ENCODE results near the gene SLC39A11.
A peak's percentile ranks its signal among the peaks of the same experiment; 100 is the strongest.
"Not testable (repeated sequence)": the region's sequence is repeated elsewhere in the genome, so short reads cannot be mapped to it uniquely, and the experiment has no call there.

SLC39A11 gene

DNA sequence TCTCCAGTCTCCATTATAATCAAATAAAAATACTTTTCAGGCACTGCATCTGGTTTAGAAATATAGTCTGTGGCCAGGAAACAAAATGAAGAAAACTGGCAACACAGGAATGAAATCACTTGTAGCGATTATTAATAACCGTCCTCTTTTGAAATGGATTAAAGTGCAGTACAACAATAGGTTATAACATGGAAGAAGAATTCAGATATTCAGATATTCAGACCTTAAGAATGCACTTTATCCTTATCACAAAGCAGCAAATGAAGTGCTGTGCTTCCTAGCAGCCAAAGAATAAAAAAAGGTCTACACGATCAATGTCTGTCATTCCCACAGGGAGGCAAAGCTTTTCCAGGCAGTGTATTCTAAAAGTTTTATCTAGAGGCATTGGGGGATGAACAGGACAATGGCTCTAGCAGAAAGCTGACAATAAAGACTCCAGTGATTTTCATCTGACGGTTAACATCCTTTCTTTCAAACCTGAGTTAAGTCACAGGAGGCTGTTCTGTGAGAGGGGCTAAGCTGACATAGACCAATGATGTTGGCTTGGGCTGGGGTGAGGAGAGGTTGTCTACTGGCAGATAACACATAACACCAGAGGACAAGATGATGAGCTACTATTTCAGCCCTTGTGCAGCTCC, 259.2 kb downstream of the SLC39A11 start:
- TF ChIP-seq, protein P1, sequence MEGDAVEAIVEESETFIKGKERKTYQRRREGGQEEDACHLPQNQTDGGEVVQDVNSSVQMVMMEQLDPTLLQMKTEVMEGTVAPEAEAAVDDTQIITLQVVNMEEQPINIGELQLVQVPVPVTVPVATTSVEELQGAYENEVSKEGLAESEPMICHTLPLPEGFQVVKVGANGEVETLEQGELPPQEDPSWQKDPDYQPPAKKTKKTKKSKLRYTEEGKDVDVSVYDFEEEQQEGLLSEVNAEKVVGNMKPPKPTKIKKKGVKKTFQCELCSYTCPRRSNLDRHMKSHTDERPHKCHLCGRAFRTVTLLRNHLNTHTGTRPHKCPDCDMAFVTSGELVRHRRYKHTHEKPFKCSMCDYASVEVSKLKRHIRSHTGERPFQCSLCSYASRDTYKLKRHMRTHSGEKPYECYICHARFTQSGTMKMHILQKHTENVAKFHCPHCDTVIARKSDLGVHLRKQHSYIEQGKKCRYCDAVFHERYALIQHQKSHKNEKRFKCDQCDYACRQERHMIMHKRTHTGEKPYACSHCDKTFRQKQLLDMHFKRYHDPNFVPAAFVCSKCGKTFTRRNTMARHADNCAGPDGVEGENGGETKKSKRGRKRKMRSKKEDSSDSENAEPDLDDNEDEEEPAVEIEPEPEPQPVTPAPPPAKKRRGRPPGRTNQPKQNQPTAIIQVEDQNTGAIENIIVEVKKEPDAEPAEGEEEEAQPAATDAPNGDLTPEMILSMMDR (IDR thresholded peaks at IDR 0.05; ENCODE audit: low read depth, low read length, missing control alignments), result no peak
- H3K4me3 ChIP-seq (replicated peaks; ENCODE audit: low read depth, low read length), result no peak overlapping the region
- no peak for DNase-seq (ENCODE audit: extremely low read depth, low read depth)

DNA sequence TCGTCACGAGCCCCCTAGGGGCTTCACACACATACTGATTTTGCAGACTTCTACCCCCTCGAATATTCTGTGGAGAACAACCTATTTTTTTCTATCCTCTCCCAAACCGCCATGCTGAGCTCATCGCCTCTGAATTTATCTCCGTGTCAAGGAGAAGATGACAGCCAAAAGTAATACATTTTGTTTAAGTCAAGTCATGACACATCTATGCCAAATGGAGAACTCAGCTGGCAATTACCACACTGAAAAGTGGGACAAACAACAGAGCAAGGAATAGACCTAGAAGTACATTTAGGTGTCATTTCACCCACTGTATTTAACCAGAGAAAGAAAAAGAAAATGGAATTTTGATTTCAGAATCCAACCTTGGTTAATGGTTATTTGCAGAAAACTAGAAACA, 260.2 kb downstream of the SLC39A11 start:
- no peak overlapping the region for H3K4me3 ChIP-seq (replicated peaks; ENCODE audit: low read depth, low read length)
- TF ChIP-seq, protein P1 (IDR thresholded peaks at IDR 0.05; ENCODE audit: low read depth, low read length, missing control alignments), result no peak
- no peak for DNase-seq (ENCODE audit: extremely low read depth, low read depth)

DNA sequence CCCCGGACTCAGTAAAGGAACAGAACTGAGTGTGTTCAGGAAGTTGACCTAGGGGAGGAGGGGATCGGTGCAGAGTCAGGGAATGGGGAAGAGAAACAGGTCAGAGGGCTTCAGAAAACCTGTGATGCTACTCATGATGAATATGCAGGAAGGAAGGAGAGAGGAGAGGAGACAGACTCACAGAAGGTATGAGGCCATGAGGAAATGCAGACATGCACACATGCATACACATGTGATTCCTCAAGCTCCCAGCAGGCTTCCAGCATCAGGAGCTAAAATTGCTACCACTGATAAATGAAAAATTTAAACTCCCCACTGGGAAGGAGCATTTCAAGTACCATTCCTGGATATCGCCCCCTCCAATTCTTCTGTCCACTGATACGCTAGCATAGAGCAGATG, 262.6 kb downstream of the SLC39A11 start:
- no peak for DNase-seq (ENCODE audit: extremely low read depth, low read depth)
- no peak overlapping the region for H3K4me3 ChIP-seq (replicated peaks; ENCODE audit: low read depth, low read length)
- TF ChIP-seq, protein P1 (IDR thresholded peaks at IDR 0.05; ENCODE audit: low read depth, low read length, missing control alignments), result no peak

DNA sequence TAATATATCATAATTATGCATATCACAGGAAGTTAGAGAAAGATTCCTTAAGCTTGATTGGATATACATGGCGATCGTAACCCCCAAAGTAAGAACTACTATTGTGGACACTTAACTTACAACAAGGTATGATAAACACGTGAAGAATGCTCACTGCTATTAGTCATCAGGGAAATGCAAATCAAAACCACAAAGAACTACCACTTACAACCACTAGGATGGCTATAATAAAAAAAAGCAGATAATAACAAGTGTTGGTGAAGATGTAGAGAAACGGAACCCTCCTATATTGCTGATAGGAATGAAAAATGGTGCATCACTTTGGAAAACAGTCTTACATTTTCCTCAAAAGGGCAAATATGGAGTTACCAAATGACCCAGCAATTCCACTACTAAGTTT, 265.9 kb downstream of the SLC39A11 start:
- no peak for DNase-seq (ENCODE audit: extremely low read depth, low read depth)
- TF ChIP-seq, protein P1 (IDR thresholded peaks at IDR 0.05; ENCODE audit: low read depth, low read length, missing control alignments), result peak; percentile 3

DNA sequence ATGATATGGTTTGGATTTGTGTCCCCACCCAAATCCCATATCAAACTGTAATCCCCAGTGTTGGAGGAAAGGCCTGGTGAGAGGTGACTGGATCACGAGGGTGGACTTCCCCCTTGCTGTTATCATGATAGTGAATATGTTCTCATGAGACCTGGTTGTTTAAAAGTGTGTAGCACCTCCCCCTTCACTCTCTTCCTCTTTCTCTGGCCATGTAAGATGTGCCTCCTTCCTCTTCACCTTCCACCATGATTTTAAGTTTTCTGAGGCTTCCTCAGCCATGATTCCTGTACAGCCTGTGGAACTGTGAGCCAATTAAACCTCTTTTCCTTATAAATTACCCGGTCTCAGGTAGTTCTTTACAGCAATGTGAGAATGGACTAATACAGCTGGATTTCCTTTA, 266.4 kb downstream of the SLC39A11 start:
- not testable (repeated sequence) for H3K4me3 ChIP-seq (replicated peaks; ENCODE audit: low read depth, low read length); DNase-seq (ENCODE audit: extremely low read depth, low read depth)

More for the DNA sequence above, 265.9 kb downstream of the SLC39A11 start:
- H3K4me3 ChIP-seq (replicated peaks; ENCODE audit: low read depth, low read length), result no peak overlapping the region

DNA sequence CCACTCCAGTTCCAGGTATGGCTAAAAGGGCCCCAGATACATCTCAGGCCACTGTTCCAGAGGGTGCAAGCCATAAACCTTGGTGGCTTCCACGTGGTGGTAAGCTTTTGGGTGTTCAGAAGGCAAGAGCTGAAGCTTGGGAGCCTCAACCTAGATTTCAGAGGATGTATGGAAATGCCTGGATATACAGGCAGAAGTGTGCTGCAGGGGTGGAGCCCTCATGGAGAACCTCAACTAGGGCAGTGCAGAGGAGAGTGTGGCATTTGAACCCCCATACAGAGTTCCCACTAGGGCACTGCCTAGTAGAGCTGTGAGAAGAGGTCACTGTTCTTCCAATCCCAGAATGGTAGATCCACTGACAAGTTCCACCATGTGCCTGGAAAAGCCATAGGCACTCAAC, 267.3 kb downstream of the SLC39A11 start:
- no peak for DNase-seq (ENCODE audit: extremely low read depth, low read depth)
- TF ChIP-seq, protein P1 (IDR thresholded peaks at IDR 0.05; ENCODE audit: low read depth, low read length, missing control alignments), result no peak
- H3K4me3 ChIP-seq (replicated peaks; ENCODE audit: low read depth, low read length), result no peak overlapping the region

DNA sequence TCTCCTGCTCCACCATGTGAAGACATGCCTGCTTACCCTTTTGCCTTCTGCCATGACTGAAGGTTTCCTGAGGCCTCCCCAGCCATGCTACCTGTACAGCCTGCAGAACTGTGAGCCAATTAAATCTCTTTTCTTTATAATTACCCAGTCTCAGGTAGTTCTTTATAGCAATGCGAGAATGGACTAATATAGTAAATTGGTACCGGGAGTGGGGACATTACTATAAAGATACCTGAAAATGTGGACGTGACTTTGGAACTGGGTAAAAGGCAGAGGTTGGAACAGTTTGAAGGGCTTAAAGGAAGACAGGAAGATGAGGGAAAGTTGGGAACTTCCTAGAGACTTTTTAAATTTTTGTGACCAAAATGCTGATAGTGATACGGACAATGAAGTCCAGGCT, 268.2 kb downstream of the SLC39A11 start:
- not testable (repeated sequence) for DNase-seq (ENCODE audit: extremely low read depth, low read depth); H3K4me3 ChIP-seq (replicated peaks; ENCODE audit: low read depth, low read length)

DNA sequence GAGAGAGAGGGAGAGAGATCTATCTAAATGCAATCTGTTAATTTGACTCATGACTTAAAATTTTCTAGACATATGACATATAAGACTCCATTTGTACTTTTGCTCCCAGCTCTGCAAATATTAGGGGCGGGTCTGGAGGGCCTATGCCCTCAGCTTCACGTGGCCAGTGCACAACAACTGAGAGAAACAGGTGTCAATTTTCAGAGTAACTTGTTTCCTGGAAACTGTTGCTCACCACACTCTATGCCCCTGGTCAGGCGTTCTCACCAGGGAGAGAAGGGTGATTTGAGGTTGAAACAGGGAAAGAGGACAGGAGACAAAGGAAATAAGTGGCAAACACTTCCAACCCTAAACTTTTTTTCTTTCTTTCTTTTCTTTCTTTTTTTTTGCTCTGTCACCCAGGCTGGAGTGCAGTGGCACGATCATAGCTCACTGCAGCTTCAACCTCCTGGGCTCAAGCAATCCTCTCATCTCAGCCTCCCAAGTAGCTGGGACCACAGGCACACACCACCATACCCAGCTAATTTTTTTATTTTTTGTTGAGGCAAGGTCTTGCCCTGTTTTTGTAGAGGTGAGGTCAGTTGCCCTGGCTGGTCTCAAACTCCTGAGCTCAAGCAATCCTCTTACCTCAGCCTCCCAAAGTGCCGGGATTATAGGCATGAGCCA, 270.0 kb downstream of the SLC39A11 start:
- TF ChIP-seq, protein P1 (IDR thresholded peaks at IDR 0.05; ENCODE audit: low read depth, low read length, missing control alignments), result no peak
- no peak for DNase-seq (ENCODE audit: extremely low read depth, low read depth)
- H3K4me3 ChIP-seq (replicated peaks; ENCODE audit: low read depth, low read length), result no peak overlapping the region
